Activated CD4-positive, alpha-beta T cell treated with anti-CD3 and anti-CD28 coated beads, Interleukin-10, Interleukin-2, amounts not matched to agents 100 ng/mL and 50 ng/mL, durations not matched to agents 16 hours and 8 hours (primary cell): ENCODE data around the gene MLN.

Source experiments
- DNase-seq: peaks from one replicate; pipeline ENCODE4 v3.0.0-alpha.2; 2020

The MLN gene

DNA sequence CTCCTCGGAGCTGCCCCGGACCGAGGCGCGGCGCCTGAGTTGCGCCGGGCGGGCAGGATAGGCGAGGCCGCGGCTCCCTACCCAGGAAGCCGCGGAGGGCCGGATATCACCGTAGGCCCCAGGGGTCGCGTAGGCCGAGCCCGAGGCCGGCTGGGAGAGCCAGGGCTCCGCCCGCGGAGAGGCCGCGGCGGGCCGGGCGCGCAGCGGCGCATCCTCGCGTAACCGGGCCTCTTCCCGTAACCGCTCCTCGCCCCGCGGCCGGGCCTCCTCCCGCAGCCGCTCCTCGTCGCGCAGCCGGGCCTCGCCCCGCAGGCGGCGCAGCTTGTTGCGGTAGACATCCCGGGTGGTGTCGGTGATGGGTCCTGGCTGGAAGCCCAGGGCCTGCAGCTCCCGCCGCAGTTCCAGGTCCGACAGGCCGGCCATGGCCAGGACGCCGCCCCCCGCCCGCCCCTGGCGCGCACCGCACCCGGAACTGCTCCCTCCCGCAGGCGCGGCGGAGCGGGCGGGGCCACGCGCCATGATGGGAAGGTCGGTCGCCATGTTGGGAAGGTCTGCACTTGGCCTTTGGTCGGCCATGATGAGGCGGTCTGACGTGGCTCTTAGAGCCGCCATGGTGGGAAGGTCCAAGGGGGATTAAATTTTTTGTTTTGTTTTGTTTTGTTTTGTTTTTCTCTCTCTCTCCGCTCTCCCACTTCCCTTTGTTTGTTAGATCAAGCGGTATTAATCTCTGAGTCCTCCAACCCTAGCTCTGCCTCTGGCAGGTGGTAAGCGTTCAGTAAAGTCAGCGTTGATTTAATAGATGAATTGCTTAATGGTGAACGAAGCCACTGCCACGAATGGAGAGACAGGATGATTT lies 14.9 kb downstream of the MLN start, which contains the start of gene LEMD2:
Gene LEMD2, minus strand, starts transcription at position 437 of the 856 bp plus-strand sequence. Its CDS starts 14 bp downstream, at position 423.
- peak; percentile 95 for DNase-seq

DNA sequence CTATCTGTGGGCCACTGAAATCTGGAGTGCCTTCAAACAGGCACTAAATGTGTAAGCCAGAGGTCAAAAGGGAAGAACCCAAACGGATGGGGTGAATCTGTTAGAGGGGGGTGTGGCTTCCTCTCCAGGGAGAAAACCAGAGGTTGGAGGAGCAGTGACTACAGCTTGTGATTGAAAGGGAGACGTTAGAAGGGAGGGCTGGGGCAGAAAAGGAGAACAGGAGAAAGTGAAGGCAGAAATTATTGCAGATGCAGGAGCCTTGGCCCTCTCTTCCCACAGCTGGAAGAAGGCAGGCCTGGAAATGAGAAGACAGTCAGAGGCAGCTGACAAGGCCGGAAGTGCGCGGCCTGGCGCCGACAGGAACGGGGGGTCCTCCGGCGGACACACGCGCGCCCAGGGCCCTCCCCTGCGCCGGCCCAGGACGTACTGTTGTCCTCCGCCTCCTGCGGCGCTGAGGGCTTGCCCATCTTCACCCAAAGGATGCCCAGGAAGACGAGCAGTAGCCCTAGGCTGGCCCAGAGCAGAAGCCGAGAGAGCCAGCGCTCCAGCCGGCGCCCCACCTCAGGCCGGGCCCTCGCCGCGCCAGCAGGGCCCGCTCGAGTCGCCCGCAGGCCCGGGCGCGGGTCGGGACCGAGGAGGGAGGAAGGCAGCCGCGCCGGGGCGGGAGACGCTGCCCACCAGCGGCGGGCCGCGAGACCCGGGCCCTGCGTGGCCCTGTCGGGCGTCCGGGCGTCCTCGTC lies 15.7 kb downstream of the MLN start:
- DNase-seq = peak; percentile 83

DNA sequence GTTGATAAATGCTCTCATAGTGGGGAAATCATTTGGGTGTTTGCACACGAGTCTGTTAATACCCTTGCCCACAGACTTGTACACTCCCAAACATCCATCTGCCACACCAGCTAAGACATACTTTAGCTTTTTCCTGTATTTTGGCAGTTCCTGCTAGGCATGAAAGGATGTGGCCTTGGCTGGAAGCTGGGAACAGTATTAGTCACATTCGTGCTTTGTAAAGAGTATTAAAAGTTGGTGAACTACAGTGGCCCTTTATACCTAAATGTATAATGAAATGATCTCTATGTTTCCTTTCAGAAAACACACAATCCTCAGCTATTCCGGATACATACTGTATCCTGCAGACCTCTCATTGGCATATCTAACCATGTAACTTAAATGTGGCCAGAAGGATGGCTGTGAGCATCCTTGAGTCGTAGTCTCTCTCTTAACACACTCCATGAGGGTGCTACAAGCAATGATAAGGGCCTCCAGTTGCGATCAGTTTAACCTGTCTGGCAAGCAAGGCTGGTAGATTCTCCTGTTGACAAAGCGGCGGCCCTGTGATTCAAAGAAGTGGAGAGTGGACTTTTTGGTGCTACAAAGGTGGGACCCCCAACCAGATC lies 16.4 kb downstream of the MLN start:
- DNase-seq = no peak

DNA sequence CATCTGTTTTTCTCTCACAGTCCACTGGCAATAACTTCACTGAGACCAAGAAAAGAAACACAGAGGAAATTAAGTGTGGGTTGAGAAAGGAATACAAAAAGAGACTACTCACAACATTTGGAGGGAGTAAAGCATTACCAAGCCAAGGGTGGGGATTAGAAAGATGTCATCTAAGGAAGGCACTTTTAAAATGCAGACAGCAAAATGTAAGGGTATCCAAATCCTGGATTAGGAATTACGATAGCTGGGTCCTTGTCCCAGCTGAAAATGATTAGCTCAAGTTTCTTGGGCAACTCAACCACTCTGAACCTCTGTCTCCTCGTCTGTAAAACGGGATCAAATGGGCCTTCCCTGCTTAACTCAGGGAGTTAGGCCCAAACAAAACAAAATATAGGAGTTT lies 17.1 kb downstream of the MLN start:
- no peak for DNase-seq

DNA sequence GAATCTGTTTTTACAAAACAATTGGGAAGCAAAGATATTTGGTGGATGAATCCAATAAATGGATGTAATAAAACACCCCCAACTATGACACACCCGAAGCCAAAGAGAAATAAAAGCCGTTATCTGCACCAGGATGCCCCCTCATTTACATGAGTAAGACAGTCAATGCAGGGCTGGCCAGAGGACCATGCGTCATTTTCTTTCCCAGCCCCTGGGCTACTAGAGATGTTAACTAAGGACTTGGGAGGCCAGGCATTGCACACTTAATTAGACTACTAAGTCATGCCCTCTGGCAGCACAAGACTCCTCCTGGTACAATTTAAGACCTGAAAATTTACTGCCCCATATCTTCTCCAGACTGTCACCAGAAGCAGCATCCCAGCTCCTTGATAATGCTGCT lies 18.0 kb downstream of the MLN start:
- no peak for DNase-seq

DNA sequence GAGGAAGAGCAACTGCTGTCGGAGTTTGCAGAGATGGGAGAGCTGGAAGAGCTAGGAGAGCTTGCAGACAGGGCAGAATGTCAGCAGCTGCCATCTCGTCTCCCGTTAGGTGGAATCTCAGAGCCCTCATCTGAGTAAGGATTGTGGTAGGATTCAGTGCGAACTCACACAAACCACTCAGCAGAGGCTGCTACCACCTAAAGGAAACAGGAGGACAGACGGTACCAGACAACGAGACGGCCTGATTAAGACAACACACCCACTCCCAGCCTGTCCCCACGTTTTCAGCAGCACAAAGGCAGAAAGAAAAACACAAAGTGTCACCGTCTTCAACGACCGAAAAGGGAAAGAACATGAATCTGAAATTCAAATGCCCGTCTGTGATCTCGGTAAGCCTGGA lies 19.0 kb downstream of the MLN start:
- DNase-seq = no peak

DNA sequence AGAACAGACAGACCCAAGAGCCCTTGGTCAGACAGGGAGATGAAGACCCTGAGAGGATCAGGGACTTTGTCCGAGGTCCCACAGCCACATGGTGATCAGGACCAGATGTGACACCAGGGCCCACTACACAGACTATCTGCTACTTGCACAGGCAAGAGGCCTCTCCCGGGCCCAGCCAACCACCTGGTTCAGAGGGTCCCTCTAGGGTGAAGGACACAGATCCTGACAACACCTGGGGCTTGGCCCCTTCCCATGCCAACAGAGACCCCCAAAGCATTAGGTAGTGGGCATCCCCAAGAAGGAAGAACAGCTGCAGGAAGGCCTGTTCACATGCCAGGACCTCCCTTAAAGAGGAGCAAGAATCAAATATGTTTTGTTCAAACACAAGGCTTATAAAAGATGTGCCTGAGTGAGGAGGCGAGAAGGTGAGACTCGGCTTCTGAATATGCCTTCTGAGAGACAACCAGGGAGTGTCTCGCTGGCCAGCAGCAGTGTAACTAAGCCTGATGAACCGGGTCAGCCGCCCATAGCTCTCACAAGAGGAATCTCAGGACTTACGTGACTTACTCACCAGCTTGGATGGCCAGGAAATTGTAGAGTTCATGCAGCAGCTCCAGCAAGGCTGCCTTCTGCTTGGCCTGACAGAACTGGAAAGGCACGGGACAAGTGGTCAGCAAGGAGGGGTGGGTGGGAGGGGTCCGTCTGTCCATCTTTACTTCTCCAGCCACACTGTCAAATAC lies 19.9 kb downstream of the MLN start:
- no peak for DNase-seq

DNA sequence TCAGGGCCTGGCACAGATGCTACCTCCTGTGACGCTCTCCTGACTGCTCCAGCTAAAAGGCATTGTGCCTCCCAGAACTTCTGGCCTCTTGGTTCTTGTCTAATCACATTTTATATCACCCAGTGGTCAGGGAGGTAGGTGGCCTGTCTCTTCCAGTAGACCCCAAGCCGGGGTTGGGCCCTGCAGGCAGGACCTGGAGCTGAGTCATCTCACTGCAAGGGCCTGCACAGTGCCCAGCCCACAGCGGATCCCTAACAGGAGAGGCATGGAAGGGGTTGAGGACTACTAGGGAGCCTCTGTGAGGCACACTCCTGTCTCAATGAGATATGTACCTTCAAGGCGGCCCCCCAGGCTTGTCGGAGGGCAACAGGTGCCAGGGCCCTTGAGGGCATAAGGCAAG lies 21.2 kb downstream of the MLN start:
- no peak for DNase-seq

DNA sequence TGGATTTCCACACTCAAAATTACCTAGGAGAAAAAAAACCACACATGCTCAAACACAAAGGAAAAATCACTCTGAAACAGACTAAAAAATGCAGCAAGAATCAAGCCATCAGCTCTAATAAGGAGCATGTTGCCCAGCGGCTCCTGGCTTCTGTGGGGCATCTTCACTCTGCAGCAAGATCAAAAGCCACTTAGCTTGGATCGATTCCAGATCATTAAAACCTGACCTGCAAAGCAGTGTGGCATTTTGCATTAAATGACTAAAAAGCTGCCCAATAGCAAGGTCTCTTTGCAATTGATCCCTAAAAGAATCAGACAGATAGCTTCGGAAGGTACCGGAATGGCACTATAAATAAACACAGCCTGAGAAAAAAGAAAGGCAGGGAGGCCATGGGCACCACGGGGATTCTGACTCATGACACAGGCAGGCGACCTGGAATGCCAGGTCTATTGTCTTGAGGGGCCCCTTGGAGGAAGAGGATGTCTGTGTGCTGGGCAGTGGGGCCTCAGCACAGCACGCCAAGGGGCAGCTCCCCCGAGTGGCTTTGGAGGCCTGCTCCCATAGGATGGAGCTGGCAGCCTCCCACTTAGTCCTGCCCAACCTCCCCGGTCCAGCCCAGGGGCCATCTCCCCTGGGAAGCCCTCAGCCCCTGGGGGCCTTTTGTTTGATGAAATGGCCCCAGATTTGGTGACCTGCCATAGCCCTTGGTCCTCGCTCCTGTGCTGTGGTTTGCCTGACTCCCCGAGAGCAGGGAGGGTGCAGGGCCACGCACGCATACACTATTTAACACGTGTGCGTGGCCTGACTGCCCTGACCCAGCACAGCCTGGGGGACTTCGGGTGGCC lies 22.4 kb downstream of the MLN start:
- no peak for DNase-seq

DNA sequence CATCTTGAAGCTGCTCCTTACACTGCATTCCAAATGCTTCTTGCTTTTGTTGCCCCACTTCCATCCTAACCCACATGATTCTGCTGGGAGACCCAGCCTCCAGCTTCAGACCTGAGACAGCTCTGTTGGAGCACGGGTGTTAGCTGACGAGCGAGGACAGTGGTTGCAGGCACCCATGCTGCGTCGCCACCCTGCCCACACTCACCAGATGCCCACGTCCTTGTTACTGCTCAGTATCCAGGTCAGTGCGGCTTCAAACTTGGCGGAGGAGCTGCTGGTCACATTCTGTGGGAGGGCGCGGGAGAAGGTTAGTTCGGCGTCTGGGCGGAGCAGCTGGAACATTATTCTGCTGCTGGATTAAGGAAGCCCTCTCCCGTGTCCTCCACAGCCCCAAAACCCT lies 23.9 kb downstream of the MLN start:
- DNase-seq = no peak

DNA sequence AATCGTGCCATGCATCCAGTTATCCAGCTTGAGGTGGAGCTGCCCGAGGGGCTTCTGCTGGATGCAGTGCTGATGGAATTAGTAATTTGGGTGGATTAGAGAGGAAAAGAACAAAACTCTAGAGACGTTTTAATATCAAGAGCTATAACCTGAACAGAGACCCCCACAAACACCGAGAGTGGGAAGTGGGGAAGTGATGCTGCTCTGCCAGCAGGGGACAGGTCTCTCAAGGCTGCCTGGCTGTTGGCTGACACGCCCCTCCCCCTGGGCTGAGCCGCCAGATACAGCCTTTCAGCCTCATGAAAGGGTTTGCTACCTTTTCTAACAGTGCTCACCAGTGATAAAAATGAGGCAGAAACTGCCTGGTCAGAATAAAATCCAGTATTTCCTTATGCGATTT lies 24.5 kb downstream of the MLN start:
- DNase-seq = no peak

DNA sequence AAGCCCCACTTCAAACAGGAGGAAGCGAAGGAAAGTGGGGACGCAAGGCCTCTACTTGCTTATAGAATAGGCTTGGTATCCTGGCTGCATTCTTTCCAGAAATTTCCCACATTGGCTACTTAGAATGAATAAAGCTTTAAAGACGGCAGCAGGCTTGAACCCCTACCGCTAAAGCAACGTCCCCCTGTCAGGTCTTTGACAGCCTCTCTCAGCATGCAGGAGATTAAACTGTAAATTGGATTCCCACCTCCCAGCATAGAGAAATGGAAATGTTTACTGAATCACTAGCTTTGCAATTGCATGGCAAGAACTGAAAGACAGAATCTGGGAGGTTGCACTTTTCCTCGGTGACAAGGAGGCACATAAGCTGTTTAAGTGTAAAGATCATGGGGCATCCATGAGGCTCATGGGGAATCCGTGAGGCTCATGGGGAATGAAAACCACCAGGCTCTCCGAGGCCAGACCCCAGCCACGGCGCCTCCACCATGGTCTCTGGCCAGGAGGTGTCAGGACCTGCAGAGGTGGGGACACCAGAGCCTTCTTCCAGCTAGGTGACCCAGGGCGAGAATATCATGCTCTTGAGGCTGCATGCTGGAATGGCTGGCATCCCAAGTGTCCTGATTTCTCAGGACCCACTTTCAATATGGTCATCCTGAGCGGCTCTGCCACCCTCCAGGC lies 25.2 kb downstream of the MLN start:
- no peak for DNase-seq

DNA sequence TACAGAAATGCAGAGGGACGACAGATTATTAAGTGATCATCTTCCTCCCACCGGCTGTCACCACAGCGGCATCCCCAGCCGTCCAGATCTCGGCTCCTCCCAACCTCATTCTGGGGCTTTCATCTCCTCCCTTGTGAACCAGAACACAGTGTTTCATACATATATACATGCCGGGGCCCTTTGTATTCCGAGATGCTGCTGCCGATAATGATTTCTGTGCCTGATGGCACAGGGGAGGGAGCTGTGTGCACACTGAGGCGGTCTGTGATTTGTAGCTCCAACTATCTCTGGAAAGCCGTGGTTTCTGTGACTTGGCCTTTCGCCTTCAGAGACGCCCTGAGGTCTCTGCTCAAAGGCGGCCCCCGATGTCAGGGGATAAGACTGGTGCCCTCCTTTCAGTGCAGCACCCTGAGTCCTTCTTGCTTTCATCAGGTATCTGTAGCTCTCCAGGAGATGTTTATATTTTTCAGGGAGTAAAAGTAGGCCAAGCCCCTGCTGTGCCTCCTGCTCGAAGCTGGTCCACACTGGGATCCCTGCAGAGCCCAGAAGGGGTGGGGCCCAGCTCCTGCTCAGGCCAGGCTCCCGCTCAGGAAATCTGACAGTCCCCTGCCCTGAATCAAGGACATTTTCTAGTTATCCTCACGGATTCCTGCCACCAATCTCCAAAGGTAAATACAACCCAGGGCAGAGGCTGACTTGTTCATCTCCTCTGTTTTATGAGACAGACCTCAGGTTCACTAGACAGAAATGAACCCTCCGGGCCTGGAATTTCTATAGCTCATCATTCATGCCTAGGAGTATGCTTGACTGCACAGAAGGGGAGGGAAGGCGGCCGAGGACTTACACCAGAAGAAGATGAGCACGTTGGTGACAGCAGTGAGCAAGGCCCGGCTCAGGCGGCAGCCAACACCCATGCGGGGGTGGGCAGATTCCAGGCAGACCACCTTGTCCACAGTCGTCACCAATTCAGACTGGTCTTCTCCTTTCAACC lies 26.1 kb downstream of the MLN start:
- DNase-seq = no peak

DNA sequence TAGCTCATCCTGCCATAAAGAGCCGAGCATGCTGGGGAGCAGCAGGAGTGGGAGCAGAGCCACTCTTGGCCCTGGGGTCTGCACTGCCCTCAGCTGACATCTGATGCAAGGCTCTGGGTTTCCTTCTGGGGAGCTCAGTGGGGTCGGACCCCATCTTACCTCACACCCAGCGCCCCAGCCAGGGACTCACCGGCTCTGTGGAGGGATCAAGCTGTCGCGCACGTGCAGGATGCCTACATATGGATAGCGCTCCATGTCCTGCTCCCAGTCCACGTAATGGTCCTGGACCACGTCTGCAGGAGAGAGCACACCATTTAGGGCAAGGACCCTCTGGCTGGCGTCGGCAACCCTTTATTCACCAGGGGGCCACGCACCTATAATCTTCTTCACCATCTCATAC lies 27.0 kb downstream of the MLN start:
- DNase-seq = no peak

DNA sequence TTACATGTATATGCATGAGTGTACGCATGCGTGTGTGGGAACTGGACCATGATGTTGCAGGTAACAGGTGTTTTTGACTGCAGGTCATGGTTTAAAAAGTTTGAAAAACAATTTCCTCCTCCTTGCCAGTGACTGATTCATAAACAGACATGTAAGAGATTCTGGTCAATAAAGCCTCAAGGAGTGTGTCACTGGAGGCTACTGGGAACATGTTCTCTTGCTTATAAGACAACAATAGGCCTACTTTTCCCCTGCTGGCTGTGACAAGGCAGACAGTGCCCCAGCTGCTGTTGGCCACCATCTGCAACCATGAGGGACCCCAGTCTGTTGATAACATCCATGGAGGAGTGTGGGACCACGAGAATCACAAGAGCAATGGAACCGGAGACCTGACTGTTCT lies 27.6 kb downstream of the MLN start:
- DNase-seq = no peak

DNA sequence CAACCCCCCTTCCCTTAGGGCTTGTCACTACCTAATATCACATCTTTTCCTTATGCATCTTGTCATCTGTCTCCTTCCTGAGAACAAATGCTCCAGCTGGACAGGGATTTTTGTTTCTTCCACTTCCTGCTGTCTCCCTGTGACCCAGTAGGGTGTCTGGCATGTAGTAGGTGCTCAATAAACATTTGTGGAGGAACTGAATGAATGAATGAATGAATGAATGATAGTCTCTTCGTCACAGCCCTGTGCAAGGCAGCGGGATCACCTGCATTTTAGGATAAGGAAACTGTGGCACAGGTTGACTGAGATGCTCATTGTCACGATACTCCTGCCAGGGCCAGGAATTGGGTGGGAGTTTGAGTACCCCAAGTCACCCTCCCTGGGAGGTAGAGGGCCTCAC lies 29.0 kb downstream of the MLN start:
- DNase-seq = no peak

DNA sequence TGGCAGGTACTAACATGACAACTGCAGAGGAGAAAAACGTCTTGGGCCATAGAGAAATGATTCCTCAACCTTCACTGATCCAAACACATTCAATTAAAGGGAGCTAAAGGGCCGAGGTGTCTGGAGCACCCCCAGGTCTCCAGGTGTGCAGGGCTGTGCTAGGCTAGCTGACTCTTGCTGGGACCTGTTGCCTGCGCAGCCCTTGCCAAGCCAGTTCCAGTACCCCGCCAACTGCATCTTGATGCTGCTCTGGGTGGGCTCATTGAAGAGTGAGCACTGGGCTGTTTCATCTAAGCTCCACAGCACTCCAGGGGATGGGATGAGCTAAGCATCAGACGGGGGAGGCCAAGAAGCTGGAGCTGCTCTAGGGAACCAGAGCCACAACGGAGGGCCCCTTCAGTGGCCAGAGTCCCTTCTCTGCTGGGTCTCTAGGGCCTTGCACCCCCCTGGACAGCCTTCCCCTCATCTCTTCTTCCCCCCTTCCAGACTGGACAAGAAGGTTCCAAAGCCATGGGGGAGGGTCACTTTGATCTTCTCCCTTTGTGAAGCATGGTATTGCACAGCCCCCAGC lies 30.8 kb downstream of the MLN start:
- no peak for DNase-seq

DNA sequence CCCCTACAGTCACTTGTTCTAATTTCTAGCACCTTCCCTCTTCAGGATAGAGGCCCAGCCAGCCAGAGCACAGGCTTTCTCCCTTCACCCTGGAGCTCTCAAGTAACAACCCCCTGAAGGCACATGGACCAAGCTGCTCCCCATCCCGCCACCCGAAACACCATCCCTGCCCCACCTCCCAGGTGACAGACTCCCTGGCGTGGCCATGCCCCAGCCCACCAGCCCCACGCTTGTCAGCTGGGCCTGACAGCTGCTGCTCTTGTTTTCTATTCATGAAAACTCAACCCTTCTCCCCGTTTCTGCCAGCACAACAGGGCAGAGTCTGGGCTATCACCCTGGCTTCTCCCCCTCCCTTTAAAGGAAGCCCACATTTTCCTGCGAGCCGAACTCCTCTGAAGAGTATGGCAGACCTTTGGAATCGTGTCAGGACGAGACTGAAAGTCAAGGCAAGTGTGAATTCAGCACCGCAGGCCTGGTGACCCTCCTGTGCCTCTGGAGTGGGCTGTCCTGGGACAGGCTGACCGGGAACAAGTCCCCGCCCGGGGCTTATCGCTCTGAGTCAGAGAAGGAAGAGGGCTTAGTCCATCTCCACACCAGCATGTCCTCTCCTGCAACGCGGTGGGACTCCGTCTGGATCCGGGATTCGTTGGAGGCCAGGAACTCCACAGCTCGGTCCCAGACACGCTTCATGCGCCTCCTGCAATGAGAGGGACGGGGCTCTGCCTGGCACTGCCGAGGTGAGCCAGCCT lies 31.5 kb downstream of the MLN start:
- DNase-seq = no peak
